GM12873 (cell line): Measurements from ENCODE around the gene TNIK.

ENCODE experiments used
- CTCF ChIP-seq: IDR thresholded peaks from 2 replicates; pipeline ENCODE4 v1.5.1; 2012; ENCODE audit warnings: low read depth, mild to moderate bottlenecking, moderate library complexity, low read length, control low read depth; ENCODE audit not compliant: insufficient read depth; ENCODE audit errors: missing control alignments

TNIK gene

GRCh38 chr3:171402281-171402680 lies 57.9 kb downstream of the TNIK start:
- TF ChIP-seq CTCF: no peak

- no peak for TF ChIP-seq CTCF
These were observed 58.8 kb downstream of the TNIK start for GRCh38 chr3:171401432-171401831.

- TF ChIP-seq CTCF: no peak
These were observed 60.4 kb downstream of the TNIK start for GRCh38 chr3:171399842-171400241.

GRCh38 chr3:171398343-171398742 lies 61.9 kb downstream of the TNIK start:
- no peak for TF ChIP-seq CTCF

GRCh38 chr3:171397089-171397488 lies 63.1 kb downstream of the TNIK start:
- no peak for TF ChIP-seq CTCF

GRCh38 chr3:171396048-171396447 lies 64.2 kb downstream of the TNIK start:
- TF ChIP-seq CTCF: no peak

GRCh38 chr3:171393032-171393744 lies 67.0 kb downstream of the TNIK start:
- no peak for TF ChIP-seq CTCF
